GM19043 (cell line): ENCODE results near the gene SSNA1.

ENCODE experiments used
- ATAC-seq: cut with Tn5 transposase; IDR thresholded peaks from one replicate; pipeline ENCODE4 v1.9.1; 2021; ENCODE audit warnings: low read depth; ENCODE audit not compliant: unreplicated experiment

The SSNA1 gene, protein sequence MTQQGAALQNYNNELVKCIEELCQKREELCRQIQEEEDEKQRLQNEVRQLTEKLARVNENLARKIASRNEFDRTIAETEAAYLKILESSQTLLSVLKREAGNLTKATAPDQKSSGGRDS

DNA sequence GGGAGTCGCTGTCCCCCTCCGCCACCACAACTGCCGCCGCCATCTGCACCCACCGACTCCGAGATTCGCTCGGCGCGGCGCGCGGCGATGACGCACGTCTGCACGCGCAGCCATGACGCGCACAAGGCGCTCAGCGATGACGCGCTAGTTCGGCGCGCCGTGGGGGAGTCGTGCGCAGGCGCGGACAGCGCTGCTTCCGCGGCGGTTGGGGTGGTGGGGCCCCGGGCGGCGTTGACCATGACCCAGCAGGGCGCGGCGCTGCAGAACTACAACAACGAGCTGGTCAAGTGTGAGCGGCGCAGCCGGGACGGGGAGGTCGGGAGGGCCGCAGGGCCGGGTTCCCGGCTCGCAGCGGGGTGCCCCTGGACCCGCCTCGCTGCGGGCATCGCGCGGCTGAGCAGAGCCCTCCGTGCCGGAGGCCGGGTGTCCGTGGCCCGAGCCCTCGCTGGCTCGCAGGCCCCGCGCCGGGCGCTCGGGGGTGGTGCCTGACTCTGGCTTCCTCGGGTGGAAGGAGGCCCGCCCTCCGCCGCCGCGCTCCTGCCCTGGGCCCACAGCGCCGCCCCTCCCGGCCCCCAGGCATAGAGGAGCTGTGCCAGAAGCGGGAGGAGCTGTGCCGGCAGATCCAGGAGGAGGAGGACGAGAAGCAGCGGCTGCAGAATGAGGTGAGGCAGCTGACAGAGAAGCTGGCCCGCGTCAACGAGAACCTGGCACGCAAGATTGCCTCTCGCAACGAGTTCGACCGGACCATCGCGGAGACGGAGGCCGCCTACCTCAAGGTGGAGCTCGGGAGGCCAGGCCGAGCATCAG, at the start of gene SSNA1, which contains the start of gene ANAPC2:
TSS of gene SSNA1 (plus strand) at position 187 of the 807 bp plus-strand sequence. CDS start at position 238, 51 bp downstream.
TSS of gene ANAPC2 (minus strand) at position 71 of the 807 bp plus-strand sequence. CDS start at position 43, 28 bp downstream.
- ATAC-seq = peak; percentile 74

DNA sequence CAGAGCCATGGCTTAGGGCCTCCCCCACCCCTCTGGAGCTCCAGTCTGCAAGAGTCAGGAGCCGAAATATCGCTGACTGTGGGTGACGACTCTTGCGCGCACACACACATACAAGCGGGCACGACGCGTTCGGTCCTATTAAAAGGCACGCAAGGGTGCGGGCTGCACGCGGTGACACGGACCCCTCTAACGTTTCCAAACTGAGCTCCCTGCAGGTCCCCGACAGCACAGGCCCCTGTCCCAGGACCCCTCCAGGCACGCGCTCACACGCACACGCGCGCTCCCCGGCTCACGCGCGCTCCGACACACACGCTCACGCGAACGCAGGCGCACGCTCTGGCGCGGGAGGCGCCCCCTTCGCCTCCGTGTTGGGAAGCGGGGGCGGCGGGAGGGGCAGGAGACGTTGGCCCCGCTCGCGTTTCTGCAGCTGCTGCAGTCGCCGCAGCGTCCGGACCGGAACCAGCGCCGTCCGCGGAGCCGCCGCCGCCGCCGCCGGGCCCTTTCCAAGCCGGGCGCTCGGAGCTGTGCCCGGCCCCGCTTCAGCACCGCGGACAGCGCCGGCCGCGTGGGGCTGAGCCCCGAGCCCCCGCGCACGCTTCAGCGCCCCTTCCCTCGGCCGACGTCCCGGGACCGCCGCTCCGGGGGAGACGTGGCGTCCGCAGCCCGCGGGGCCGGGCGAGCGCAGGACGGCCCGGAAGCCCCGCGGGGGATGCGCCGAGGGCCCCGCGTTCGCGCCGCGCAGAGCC, 49.6 kb upstream of the SSNA1 start, which contains the start of gene GRIN1:
TSS of gene GRIN1 (plus strand) at position 433 of the 746 bp plus-strand sequence. CDS start 333 bp downstream, outside the sequence.
- ATAC-seq = no peak

DNA sequence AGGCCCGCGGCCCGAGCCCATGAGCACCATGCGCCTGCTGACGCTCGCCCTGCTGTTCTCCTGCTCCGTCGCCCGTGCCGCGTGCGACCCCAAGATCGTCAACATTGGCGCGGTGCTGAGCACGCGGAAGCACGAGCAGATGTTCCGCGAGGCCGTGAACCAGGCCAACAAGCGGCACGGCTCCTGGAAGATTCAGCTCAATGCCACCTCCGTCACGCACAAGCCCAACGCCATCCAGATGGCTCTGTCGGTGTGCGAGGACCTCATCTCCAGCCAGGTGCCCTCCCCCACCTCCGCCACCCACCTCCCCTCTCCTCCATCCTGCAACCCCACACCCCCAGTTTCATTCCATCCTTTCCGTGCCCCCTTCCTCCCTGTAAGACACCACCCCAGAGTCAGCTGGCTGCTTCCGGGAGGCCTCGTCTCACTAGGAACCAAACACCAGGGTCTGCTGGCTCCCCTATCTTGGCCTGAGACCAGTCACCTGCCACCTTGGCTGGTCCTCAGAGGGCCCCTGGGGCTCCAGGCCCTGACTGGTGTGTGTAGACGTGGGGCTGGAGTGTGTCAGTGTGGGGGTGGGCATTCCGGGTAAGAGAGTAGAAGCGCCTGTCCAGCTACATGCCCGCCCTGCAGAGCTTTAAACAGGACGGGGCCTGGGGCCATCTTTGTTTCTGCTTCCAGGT, 48.9 kb upstream of the SSNA1 start:
- ATAC-seq = no peak

DNA sequence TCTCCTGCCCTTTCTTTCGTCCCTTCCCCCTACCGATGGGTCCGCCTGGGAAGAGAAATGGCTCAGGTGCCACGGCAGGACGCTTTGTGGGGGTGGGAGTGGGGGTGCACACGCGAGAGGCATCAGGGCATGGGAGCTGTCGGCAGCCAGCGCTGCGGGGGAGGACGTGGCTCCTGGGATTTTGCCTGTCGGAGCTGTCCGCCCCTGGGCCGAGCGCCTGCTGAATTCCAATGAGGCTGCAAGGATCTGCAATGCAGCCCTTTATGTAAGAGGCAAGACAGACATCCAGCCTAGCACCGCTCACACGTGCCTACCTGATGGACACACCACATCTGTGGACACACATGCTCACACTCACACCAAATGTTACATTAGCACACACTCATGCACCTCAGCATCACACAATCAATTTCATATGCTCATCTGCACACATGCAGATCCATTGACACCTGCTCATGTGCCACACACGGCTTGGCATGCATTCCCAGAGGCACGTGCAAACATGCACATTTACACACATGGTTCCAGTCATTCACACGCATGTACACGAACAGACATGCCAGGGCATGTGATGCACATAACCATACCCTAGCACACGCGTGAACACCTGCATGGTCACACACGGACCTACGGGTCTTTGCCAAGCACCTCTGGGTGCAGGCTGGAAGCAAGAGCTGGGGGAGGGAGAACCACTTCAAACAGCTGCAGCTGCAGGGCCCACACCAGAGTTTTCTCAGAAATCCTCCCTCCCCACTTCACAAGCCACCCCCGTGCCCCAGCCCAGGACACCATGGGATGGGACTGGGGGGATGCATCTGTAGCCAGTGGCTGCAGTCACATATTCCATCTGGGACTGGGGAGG, 48.1 kb upstream of the SSNA1 start:
- ATAC-seq = no peak

DNA sequence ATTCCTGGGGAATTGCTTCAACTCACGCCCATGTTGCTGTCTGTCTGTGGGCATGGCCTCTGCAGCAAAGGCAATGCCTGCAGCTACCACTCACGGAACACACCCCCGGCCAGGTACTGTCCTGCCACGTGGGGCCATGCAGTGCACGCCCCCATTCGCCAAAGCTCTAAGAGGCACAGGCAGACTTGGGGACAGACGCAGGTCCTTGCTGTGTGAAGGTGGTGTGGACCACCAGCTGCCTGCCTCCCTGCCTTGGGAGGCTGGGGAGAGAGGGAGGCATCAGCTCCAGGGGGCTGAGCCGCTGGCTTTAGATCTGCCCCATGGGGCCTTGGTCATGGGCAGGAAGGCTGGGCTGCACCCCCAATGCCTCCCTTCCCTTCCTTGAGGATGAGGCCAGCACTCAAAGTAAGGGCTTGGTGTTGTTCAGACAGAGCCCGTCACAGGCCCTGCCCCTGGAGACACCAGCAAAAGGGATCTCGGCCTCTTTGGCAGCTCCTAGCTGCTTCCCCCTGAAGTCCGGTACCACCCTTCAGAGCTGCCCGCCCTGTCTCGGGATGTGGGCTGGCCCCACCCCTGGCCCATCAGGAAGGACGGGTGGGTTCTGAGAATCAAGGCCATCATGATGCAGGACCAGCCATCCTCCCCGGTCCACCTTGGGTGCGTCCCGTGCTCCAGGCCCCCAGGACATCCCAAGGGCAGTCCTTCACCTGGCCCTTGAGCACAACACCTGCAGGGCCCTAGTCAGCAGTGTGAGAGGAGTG, 47.2 kb upstream of the SSNA1 start:
- no peak for ATAC-seq

DNA sequence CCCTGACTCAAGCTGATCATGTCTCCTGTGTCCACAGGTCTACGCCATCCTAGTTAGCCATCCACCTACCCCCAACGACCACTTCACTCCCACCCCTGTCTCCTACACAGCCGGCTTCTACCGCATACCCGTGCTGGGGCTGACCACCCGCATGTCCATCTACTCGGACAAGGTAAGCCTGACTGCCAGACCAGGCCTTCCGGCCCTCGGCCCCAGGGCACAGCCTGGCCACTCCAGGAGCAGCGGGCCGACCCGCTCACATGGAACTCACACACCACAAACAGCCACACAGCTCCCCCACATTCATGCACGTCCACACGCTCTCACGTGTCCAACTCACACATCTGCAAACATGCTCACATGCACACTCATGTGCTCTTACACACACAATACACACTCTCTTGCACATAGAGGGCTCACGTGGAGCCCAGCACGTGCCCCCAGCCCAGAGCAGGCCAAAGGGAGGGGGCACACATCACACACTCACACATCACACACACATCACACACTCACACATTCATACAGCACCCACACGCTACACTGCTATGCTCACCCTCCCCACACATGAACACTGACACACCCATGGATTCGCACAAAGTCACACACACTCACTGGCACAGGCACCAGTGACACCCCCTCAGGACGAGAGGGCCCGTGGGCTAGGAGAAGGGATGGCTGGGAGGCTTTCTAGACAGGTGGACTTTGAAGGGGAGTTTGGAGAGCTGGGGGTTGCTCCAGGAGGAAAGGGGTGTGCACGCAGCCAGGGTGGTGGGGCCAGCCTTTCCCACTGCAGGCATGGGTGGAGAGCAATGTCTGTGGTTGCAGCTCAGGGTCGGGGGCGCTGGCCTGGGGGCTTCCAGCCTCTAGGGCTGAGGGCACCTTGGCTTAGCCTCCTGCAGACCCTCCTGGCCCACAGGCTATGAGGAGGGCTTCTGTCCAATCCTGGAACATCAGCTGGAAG, 46.2 kb upstream of the SSNA1 start:
- ATAC-seq = no peak

DNA sequence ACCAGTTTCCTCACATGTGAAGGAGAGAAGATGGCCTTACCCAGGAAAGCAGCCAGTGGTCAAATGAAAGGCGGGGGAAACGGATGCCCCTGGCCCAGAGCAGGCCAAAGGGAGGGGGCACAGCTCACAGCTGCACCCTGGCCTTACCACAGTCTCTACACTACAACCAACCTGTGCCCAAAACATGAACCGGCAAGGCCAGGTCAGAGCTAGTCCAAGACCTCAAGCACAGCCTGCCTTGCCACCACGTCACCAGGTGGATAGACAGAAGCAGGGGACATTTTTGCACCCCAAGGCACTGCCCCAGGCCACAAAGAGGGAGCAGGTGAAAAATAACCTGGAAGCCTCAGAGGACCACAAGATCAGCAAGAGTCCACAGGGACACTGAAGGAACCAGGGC, 45.0 kb upstream of the SSNA1 start:
- no peak for ATAC-seq

DNA sequence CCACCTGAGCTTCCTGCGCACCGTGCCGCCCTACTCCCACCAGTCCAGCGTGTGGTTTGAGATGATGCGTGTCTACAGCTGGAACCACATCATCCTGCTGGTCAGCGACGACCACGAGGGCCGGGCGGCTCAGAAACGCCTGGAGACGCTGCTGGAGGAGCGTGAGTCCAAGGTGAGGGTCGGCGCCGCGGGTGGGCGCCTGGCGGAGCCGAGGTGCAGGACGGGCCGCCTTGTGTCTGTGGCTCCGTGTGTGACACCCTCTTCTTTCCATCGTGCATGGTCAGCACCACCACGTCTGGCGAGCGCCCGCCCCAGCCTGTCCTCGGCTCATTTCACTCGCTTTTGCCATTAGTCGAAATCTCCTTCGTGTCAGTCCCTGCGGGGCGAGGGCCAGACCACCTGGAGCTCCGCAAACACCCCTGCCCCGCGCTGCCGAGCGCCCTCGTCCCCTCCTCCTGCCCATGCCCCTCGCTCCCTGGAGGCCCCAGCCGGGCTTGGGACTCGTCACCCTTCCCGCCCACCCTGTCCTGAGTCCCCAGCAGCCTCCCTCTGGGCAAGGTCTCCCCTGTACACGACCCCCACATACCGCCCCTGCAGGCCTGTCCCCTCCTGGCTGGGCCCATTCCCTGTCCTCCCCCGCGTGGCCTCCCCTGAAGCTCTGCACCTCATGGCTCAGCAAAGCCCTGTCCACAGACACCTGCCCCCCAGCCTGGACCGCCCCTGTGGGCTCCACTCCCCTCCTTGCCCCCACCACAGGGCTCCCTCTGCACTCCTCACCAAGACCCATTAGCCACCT, 42.5 kb upstream of the SSNA1 start:
- no peak for ATAC-seq

DNA sequence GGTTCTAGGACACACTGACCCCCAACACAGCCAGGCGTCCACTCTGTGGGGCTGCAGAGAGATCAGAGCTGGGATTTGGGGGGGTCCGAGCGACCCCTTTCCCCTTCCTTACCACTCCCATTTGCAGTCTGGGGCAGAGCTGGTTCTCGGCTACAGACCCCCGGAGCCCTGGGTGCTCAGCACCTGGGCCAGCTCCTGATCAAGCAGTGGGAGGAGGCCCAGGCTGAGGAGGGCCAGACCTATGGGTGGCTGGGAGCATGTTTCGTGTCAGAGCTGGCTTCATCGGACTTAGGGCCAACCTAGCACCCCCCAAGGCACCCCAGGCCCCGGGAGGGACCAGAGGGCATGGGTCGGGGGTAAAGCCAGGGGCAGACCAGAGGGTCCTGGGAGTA, 42.0 kb upstream of the SSNA1 start:
- ATAC-seq = no peak

DNA sequence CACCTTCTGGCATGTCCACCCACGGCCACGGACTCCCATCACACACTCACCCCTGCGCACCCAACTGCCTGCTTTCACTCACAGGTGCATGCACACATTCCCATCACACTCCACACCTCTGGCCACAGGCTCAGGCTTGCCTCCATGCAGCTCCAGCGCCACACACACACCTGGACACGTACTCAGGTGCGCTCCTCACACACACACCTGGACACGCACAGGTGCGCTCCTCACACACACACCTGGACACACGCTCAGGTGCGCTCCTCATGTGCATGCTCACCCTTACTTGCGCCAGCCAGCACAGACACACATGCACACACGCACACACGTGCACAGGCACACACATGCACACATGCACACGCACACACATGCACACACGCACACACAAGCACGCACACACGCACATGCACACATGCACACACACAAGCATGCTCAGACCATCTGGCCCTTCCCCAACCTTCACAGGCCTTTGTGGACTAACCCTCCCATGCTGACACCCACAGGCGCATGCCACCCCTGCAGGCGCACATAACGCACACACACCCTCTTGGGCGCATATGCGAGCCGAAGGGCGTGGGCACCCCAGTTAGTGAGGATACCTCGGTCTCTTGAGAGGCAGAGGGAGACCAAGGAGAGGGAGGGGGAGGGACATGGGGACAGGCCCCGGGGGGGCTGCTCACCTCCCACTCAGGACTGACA, 41.2 kb upstream of the SSNA1 start:
- no peak for ATAC-seq

DNA sequence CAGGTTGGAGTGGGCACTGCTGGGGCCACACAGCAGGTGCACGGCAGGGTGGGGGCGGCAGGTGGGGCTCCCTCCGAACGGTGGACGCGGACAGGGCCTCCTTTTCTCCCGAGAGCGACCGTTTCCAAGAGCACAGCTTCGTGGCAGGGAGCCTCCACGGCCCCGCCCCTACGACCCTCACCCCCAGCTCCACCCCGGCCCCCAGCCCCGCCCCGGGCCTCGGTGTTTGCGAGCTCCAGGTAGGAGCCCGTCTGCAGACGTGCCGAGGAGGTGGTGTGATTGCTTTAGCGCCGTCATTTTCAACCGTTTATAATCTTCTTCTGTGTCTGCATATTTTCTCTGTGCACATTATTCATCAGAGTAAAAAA, 40.7 kb upstream of the SSNA1 start:
- ATAC-seq = no peak

DNA sequence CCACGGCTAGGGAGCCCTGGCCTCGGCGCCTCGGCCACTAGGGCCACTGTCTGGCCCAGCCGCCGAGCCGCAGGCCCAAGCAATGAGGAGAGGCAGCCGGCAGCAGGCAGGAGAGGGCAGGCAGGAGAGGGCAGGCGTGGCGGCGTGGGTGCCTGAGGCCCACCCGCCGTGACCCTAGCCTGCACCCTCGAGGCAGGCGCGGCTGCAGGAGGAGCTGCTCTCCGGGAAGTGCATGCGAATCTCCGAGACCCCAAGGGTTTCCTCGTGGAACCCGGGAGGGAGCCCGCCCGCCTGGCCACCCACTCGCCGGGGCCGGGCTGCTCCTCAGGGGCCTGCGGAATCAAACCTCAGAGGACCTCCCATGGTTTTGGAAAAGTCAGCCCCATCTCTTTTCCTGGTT, 40.2 kb upstream of the SSNA1 start:
- no peak for ATAC-seq

DNA sequence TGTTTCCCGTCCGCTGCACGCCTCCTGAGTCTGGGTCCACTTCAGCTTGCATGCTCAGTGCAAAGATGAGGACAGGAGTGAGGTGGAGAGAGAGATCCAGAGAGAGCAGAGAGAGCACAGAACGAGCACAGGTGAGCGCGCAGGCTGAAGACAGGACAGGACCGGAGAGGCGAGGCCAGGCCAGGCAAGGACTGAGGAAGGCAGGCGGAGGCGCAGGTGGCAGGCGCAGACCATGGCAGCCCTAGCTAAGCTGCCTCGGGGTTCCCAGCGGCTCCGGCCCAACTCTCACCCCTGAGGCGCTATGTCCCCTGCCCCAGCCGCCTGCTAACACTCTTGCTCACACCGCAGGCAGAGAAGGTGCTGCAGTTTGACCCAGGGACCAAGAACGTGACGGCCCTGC, 39.8 kb upstream of the SSNA1 start:
- ATAC-seq = no peak

DNA sequence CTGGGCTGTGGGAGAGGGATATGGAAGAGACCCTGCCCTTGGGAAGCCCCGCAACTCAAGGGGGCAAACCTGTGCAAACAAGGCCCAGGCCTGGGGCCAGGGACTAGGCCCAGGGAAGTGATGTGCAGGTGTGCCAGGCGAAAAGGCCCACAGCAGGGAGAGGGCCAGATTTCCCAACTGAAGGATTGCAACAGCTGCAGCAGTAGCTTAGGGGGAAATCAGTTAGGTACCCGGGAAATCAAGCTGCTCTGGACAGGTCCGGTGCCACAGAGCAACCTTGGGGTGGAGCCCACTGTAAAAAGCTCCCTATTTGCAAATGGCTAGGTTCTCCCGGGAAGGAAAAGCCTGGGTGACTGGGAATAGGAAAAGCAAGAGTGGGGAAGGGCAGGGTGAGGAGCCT, 39.1 kb upstream of the SSNA1 start:
- ATAC-seq = no peak

DNA sequence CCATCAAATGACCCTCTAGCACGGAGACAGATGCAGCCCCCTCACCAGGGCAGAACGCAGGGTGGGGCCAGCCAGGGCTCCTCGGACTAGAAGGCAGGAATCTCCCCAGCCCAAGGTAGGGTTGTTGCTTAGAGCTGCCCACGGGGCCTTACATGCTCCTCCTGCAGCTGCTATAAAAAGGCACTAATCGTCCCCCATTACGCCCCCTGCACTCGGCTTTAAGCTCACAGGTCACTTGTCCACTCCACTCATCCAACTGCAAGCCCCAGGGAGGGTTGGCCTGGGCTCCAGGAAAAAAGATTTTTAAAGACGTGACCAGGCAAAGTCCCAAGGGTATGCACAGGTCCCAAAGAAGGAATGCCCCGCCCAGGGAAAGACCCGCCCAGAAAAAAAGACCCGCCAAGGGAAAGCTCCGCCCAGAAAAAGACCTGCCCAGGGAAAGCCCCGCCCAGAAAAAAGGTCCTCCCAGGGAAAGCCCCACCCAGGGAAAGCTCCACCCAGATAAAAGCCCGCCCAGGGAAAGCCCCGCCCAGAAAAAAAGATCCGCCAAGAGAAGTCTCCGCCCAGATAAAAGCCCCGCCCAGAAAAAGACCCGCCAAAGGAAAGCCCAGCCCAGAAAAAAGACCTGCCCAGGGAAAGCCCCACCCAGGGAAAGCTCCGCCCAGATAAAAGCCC, 38.4 kb upstream of the SSNA1 start:
- peak; percentile 15 for ATAC-seq
